HG02610 (cell line): ENCODE data around the gene NOL3.
A peak's percentile ranks its signal among the peaks of the same experiment; 100 is the strongest.

Experiments
- ATAC-seq: cut with Tn5 transposase; IDR thresholded peaks from one replicate; pipeline ENCODE4 v1.9.1; 2021; ENCODE audit warnings: mild to moderate bottlenecking, moderate library complexity; ENCODE audit not compliant: unreplicated experiment

The NOL3 gene

GRCh38 chr16:67169642-67170167 is 633 bp upstream of the NOL3 start:
- no peak for ATAC-seq

- ATAC-seq: no peak
Observed at GRCh38 chr16:67170949-67171649, 761 bp downstream of the NOL3 start.

GRCh38 chr16:67173323-67173722 is 3.0 kb downstream of the NOL3 start:
- ATAC-seq: no peak

GRCh38 chr16:67173808-67174705 is 3.7 kb downstream of the NOL3 start:
- peak; percentile 27 for ATAC-seq

GRCh38 chr16:67174706-67175231 is 4.4 kb downstream of the NOL3 start:
- ATAC-seq: no peak

GRCh38 chr16:67176662-67177061 is 6.3 kb downstream of the NOL3 start:
- no peak for ATAC-seq

- no peak for ATAC-seq
Observed at GRCh38 chr16:67177743-67178699, 7.7 kb downstream of the NOL3 start.

- no peak for ATAC-seq
Observed at GRCh38 chr16:67179421-67180080, 9.2 kb downstream of the NOL3 start.

GRCh38 chr16:67180166-67180565 is 9.8 kb downstream of the NOL3 start:
- no peak for ATAC-seq

- ATAC-seq: no peak
Observed at GRCh38 chr16:67181346-67181745, 11.0 kb downstream of the NOL3 start.

- no peak for ATAC-seq
Observed at GRCh38 chr16:67182288-67182687, 11.9 kb downstream of the NOL3 start.

GRCh38 chr16:67183284-67183626 is 12.9 kb downstream of the NOL3 start:
- no peak for ATAC-seq

GRCh38 chr16:67183627-67184452 is 13.5 kb downstream of the NOL3 start, which contains the start of gene MATCAP1:
MATCAP1 (minus strand) TSS chr16:67183963; CDS start chr16:67180610, 3,353 bp downstream.
- ATAC-seq: peak; percentile 95

GRCh38 chr16:67184453-67184994 is 14.2 kb downstream of the NOL3 start:
- no peak for ATAC-seq

GRCh38 chr16:67184995-67185650 is 14.8 kb downstream of the NOL3 start:
- no peak for ATAC-seq

GRCh38 chr16:67185651-67186134 is 15.4 kb downstream of the NOL3 start:
- no peak for ATAC-seq

- ATAC-seq: no peak
Observed at GRCh38 chr16:67186550-67186950, 16.2 kb downstream of the NOL3 start.
